ENCODE data around the gene RNF144A. TPM values are rescaled to one million over a fixed set of nuclear protein-coding genes. Genes with fewer than 3 reads are reported as not detected.
"Not testable (repeated sequence)": the region's sequence is repeated elsewhere in the genome, so short reads cannot be mapped to it uniquely, and the experiment has no call there.

The RNF144A gene
- total RNA-seq, 2 experiments from 2014 or later, result 49.0 to 50.6 TPM

DNA sequence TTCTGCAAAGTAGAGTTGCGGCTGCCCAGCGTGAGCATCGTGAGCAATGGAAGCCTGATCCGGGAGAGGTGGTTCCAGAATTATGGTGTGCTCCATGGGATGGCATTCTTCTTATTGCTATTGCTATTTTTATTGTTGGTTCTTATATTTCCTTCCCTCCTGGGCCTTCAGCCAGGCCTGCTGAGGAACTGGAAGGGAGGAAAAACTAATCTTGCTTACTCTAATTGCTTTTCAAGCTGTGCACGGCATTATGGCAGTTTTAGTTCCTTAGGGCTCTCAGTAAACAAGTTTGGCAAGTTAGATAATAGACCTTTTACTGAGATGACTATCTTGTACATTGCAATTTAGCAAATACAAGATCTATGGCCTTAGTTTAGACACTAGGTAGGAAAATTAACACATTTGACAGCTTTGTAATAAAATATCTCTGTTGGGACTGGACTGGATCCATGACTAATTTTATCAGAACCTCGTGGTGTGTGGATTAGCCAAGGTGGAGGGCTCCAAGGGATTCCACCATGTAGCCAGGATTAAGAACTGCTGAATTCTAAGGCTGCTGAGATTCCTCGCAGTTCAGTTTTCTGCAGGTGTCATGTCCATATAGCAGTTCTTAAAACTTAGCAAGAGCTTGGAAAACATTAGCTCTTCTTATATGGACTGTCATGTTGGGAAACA lies 33.6 kb upstream of the RNF144A start:
- no peak overlapping the region for H3K27ac Mint-ChIP-seq
- H3K4me3 Mint-ChIP-seq, result no peak overlapping the region
- intact Hi-C loops (cut with micrococcal nuclease), result no loop called here
- H3K27me3 Mint-ChIP-seq (ENCODE audit: low read depth), result no peaks in the 10 kb centered on the region
- CTCF ChIA-PET, result interaction anchor here (1.0 kb wide), 1 partner anchor 13 kb away, joined by 4 read pairs; no protein-coding TSS in a partner anchor
- H3K36me3 Mint-ChIP-seq (ENCODE audit: low read depth), result peaks cover 5% of the 10 kb centered on the region
- DNase-seq, result no peak
- H3K4me1 Mint-ChIP-seq (ENCODE audit: low read depth), result peaks cover 28% of the 10 kb centered on the region
- H3K9me3 Mint-ChIP-seq, result no peaks in the 10 kb centered on the region

DNA sequence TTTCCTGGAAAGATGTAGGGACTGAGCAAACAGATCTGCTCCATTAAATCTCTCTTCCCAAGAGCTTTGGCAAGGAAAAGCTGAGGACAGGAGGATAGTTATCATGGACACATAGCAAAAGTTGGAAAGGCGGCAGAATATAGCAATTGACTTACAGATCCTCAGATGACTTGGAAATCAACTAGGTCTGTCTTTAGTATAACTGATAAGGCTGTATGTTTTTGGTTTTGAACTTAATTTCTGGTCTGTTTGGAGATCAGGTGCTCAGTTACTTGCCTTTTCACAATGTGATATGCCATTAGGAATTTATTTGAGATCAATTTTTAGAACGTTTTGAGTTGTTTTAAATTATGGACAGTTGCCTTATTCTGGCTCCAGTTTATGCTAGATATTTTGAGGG lies 31.7 kb upstream of the RNF144A start:
- no peaks in the 10 kb centered on the region for H3K9me3 Mint-ChIP-seq

GRCh38 chr2:6885968-6886367 lies 31.2 kb upstream of the RNF144A start:
- H3K9me3 Mint-ChIP-seq, result no peaks in the 10 kb centered on the region
- intact Hi-C loops (cut with micrococcal nuclease), result no loop called here
- no peak for DNase-seq
- H3K27me3 Mint-ChIP-seq (ENCODE audit: low read depth), result no peaks in the 10 kb centered on the region
- H3K27ac Mint-ChIP-seq, result no peak overlapping the region
- H3K4me3 Mint-ChIP-seq, result no peak overlapping the region
- peaks cover 5% of the 10 kb centered on the region for H3K36me3 Mint-ChIP-seq (ENCODE audit: low read depth)
- CTCF ChIA-PET, result interaction anchor here (0.6 to 1.3 kb wide), 5 partner anchors 10 to 158 kb away, joined by 3 to 6 read pairs (median 4); no protein-coding TSS in a partner anchor
- H3K4me1 Mint-ChIP-seq (ENCODE audit: low read depth), result peaks cover 9% of the 10 kb centered on the region

More for the DNA sequence above, 31.7 kb upstream of the RNF144A start:
- peaks cover 12% of the 10 kb centered on the region for H3K4me1 Mint-ChIP-seq (ENCODE audit: low read depth)
- H3K4me3 Mint-ChIP-seq, result no peak overlapping the region
- no peaks in the 10 kb centered on the region for H3K27me3 Mint-ChIP-seq (ENCODE audit: low read depth)
- CTCF ChIA-PET, result interaction anchor here (0.7 to 1.3 kb wide), 4 partner anchors 10 to 171 kb away, joined by 3 to 4 read pairs (median 3); no protein-coding TSS in a partner anchor
- DNase-seq, result no peak
- no peak overlapping the region for H3K27ac Mint-ChIP-seq
- peaks cover 5% of the 10 kb centered on the region for H3K36me3 Mint-ChIP-seq (ENCODE audit: low read depth)
- intact Hi-C loops (cut with micrococcal nuclease), result no loop called here

DNA sequence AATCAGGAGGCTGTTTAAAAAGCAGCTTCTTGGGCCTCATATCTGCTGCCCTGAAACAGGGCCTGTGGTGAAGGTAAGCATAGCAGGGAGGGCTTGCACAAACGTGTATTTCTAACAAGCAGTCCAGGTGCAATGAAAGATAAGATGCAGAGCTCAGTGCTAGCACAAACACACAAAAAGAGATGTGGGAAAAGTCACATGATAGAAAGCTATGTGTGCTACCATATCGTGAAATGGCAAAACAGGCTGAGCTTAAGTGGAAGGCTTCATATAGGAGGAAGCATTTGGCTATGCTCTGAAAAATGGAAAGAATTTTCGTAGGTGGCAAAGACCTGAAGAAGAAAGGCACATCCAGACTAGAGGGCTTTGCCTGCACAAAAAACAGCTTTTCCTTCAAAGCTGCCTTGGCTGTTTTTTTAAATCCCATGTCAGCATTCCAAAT lies 29.4 kb upstream of the RNF144A start:
- intact Hi-C loops (cut with micrococcal nuclease), result no loop called here
- CTCF ChIA-PET, result interaction anchor here (0.7 to 2.1 kb wide), 6 partner anchors 9 to 210 kb away, joined by 3 to 16 read pairs (median 3); partner anchors contain the start of gene CMPK2
- Mint-ChIP-seq H3K9me3 (no peaks in the 10 kb centered on the region), H3K36me3 (ENCODE audit: low read depth) (peaks cover 3% of the 10 kb centered on the region), H3K27me3 (ENCODE audit: low read depth) (no peaks in the 10 kb centered on the region), H3K4me3 (no peak overlapping the region), H3K4me1 (ENCODE audit: low read depth) (no peaks in the 10 kb centered on the region), H3K27ac (no peak overlapping the region)
- no peak for DNase-seq

GRCh38 chr2:6888724-6889123 lies 28.5 kb upstream of the RNF144A start:
- no peaks in the 10 kb centered on the region for H3K27me3 Mint-ChIP-seq (ENCODE audit: low read depth)
- no peak overlapping the region for H3K27ac Mint-ChIP-seq
- peaks cover 3% of the 10 kb centered on the region for H3K36me3 Mint-ChIP-seq (ENCODE audit: low read depth)
- intact Hi-C loops (cut with micrococcal nuclease), result no loop called here
- no peaks in the 10 kb centered on the region for H3K9me3 Mint-ChIP-seq
- no peak overlapping the region for H3K4me3 Mint-ChIP-seq
- H3K4me1 Mint-ChIP-seq (ENCODE audit: low read depth), result no peaks in the 10 kb centered on the region
- DNase-seq, result no peak
- CTCF ChIA-PET, result interaction anchor here (2.1 kb wide), 1 partner anchor 8 kb away, joined by 16 read pairs; no protein-coding TSS in a partner anchor

- no peak overlapping the region for H3K4me3 Mint-ChIP-seq
- intact Hi-C loops (cut with micrococcal nuclease), result no loop called here
- no peaks in the 10 kb centered on the region for H3K9me3 Mint-ChIP-seq
- no peak overlapping the region for H3K27ac Mint-ChIP-seq
- no peaks in the 10 kb centered on the region for H3K27me3 Mint-ChIP-seq (ENCODE audit: low read depth)
- H3K4me1 Mint-ChIP-seq (ENCODE audit: low read depth), result peaks cover 13% of the 10 kb centered on the region
- DNase-seq, result no peak
- CTCF ChIA-PET, result interaction anchor here (0.6 to 6.1 kb wide), 13 partner anchors 10 to 249 kb away, joined by 3 to 101 read pairs (median 4); partner anchors contain the start of genes RNF144A and RSAD2
- H3K36me3 Mint-ChIP-seq (ENCODE audit: low read depth), result no peaks in the 10 kb centered on the region
Measured at GRCh38 chr2:6893876-6894482, 23.2 kb upstream of the RNF144A start.

- H3K27ac Mint-ChIP-seq, result peak overlapping the region; percentile 21
- H3K4me3 Mint-ChIP-seq, result no peak overlapping the region
- no peaks in the 10 kb centered on the region for H3K27me3 Mint-ChIP-seq (ENCODE audit: low read depth)
- peaks cover 13% of the 10 kb centered on the region for H3K4me1 Mint-ChIP-seq (ENCODE audit: low read depth)
- H3K36me3 Mint-ChIP-seq (ENCODE audit: low read depth), result peaks cover 15% of the 10 kb centered on the region
- no peak for DNase-seq
- CTCF ChIA-PET, result interaction anchor here (0.6 to 6.1 kb wide), 35 partner anchors 9 to 173 kb away, joined by 3 to 101 read pairs (median 5); partner anchors contain the start of genes CMPK2, RNF144A and RSAD2
- peaks cover 22% of the 10 kb centered on the region for H3K9me3 Mint-ChIP-seq
- intact Hi-C loops (cut with micrococcal nuclease), result loop anchor here (1.0 to 5.0 kb wide), 6 partner anchors 16 to 187 kb away; no protein-coding TSS in a partner anchor
Measured at GRCh38 chr2:6896930-6897759, 20.1 kb upstream of the RNF144A start.

GRCh38 chr2:6902581-6902980 lies 14.6 kb upstream of the RNF144A start:
- Mint-ChIP-seq H3K9me3 (peaks cover 40% of the 10 kb centered on the region), H3K36me3 (ENCODE audit: low read depth) (peaks cover 50% of the 10 kb centered on the region), H3K4me1 (ENCODE audit: low read depth) (peaks cover 26% of the 10 kb centered on the region)
- H3K4me3 Mint-ChIP-seq; H3K27me3 Mint-ChIP-seq (ENCODE audit: low read depth); DNase-seq; H3K27ac Mint-ChIP-seq: not testable (repeated sequence)
- CTCF ChIA-PET, result interaction anchor here (0.6 to 7.1 kb wide), 2 partner anchors 13 to 96 kb away, joined by 4 to 51 read pairs; partner anchors contain the start of gene RNF144A
- intact Hi-C loops (cut with micrococcal nuclease), result loop anchor here (10.0 kb wide), 1 partner anchor 532 kb away; no protein-coding TSS in a partner anchor

- peaks cover 68% of the 10 kb centered on the region for H3K36me3 Mint-ChIP-seq (ENCODE audit: low read depth)
- no peaks in the 10 kb centered on the region for H3K27me3 Mint-ChIP-seq (ENCODE audit: low read depth)
- CTCF ChIA-PET, result interaction anchor here (0.6 to 7.1 kb wide), 13 partner anchors 9 to 139 kb away, joined by 3 to 51 read pairs (median 6); partner anchors contain the start of genes CMPK2, RNF144A and RSAD2
- peaks cover 54% of the 10 kb centered on the region for H3K4me1 Mint-ChIP-seq (ENCODE audit: low read depth)
- no peak for DNase-seq
- H3K27ac Mint-ChIP-seq, result peak overlapping the region; percentile 94
- H3K9me3 Mint-ChIP-seq, result peaks cover 33% of the 10 kb centered on the region
- intact Hi-C loops (cut with micrococcal nuclease), result loop anchor here (1.0 to 10.0 kb wide), 5 partner anchors 10 to 529 kb away; partner anchors contain the start of gene RSAD2
- H3K4me3 Mint-ChIP-seq, result no peak overlapping the region
Measured at GRCh38 chr2:6905668-6906067, 11.5 kb upstream of the RNF144A start.

DNA sequence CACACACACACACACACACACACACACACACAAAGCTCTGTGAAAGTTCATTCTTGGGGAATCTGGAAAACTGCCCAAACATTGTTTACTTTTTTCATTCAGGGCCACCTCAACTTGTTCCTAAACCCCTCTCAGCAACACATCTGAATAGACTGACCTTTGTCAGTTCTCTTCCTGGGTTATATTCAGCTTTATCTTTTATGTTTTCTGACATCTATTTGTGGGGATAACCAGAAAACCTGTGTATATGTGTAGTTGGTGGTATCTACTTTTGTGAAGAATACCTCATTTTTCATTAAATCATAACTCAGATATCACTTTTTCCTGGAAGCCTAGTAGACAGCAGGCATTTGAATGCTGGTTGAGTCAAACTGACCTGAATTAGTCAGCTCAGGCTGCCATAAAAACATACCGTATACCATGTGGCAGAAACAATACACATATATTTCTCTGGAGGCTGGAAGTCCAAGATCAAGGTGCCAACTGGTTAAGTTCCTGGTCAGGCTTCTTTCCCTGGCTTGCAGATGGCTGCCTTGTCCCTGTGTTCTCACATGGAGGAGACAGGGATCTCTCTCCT lies 11.0 kb upstream of the RNF144A start:
- peaks cover 29% of the 10 kb centered on the region for H3K9me3 Mint-ChIP-seq
- CTCF ChIA-PET, result interaction anchor here (0.6 to 7.1 kb wide), 12 partner anchors 9 to 138 kb away, joined by 3 to 51 read pairs (median 7); partner anchors contain the start of genes CMPK2, RNF144A and RSAD2
- H3K27ac Mint-ChIP-seq, result peak overlapping the region; percentile 94
- H3K36me3 Mint-ChIP-seq (ENCODE audit: low read depth), result peaks cover 71% of the 10 kb centered on the region
- peaks cover 60% of the 10 kb centered on the region for H3K4me1 Mint-ChIP-seq (ENCODE audit: low read depth)
- intact Hi-C loops (cut with micrococcal nuclease), result loop anchor here (1.0 to 10.0 kb wide), 5 partner anchors 9 to 529 kb away; partner anchors contain the start of gene RSAD2
- peak; percentile 53 for DNase-seq
- H3K4me3 Mint-ChIP-seq, result peak overlapping the region; percentile 54
- H3K27me3 Mint-ChIP-seq (ENCODE audit: low read depth), result no peaks in the 10 kb centered on the region

GRCh38 chr2:6908291-6908690 lies 8.9 kb upstream of the RNF144A start:
- Mint-ChIP-seq H3K27ac (peak overlapping the region; percentile 100), H3K4me1 (ENCODE audit: low read depth) (peaks cover 78% of the 10 kb centered on the region), H3K27me3 (ENCODE audit: low read depth) (no peaks in the 10 kb centered on the region), H3K36me3 (ENCODE audit: low read depth) (peaks cover 64% of the 10 kb centered on the region), H3K9me3 (peaks cover 11% of the 10 kb centered on the region), H3K4me3 (no peak overlapping the region)
- CTCF ChIA-PET, result interaction anchor here (0.6 to 7.1 kb wide), 6 partner anchors 7 to 136 kb away, joined by 5 to 51 read pairs (median 11); partner anchors contain the start of genes CMPK2 and RNF144A
- no peak for DNase-seq
- intact Hi-C loops (cut with micrococcal nuclease), result loop anchor here (5.0 to 10.0 kb wide), 2 partner anchors 284 to 527 kb away; no protein-coding TSS in a partner anchor
